ENCODE data around the gene FAM9A. TPM values are rescaled to one million over a fixed set of nuclear protein-coding genes. Genes with fewer than 3 reads are reported as not detected.

Gene FAM9A
- total and polyA plus RNA-seq, 2 donors (not counting 1 experiment from before 2014, with no cell fraction given) = not detected

- H3K9me3 ChIP-seq (ENCODE audit: control insufficient read depth, insufficient read depth, low read depth, low read length) = no peaks in the 10 kb centered on the region
- H3K36me3 ChIP-seq (ENCODE audit: control insufficient read depth, insufficient read depth, low read length) = no peaks in the 10 kb centered on the region
- peak in 1 of 2 donors; percentile 20 for DNase-seq (ENCODE audit: low read depth in 2 of 2)
- H3K4me3 ChIP-seq (replicated peaks in 1 of 4; ENCODE audit: control extremely low read depth in 1 of 4, insufficient read depth in 1 of 4, low read depth in 3 of 4, low read length in 4 of 4) = no peak overlapping the region
- H3K27me3 ChIP-seq (ENCODE audit: control insufficient read depth, insufficient read depth, low read length) = no peaks in the 10 kb centered on the region
- H2AFZ ChIP-seq (ENCODE audit: low read length) = no peak overlapping the region
- no peak overlapping the region for H3K27ac ChIP-seq (ENCODE audit: insufficient read depth, low read length)
- no peak overlapping the region for H3K9ac ChIP-seq (ENCODE audit: insufficient read depth, low read length)
- TF ChIP-seq CTCF (conservative IDR thresholded peaks at IDR 0.05 in 1 of 2, IDR thresholded peaks at IDR 0.05 in 1 of 2; ENCODE audit: low read depth in 1 of 2, low read length in 2 of 2) (no peak), EZH2 (IDR thresholded peaks at IDR 0.05; ENCODE audit: low read length, missing control alignments) (no peak)
- no peaks in the 10 kb centered on the region for H3K4me1 ChIP-seq (ENCODE audit: control insufficient read depth, extremely low read depth, insufficient read depth, low read length)
- no peaks in the 10 kb centered on the region for H4K20me1 ChIP-seq (ENCODE audit: control insufficient read depth, extremely low read depth, insufficient read depth, low read length)
- H3K79me2 ChIP-seq (ENCODE audit: control insufficient read depth, insufficient read depth, low read length) = no peaks in the 10 kb centered on the region
- H3K4me2 ChIP-seq (ENCODE audit: extremely low read depth, insufficient read depth, low read length) = no peak overlapping the region
These were observed 45.4 kb downstream of the FAM9A start for GRCh38 chrX:8755813-8756212.

- no peak overlapping the region for H3K4me3 ChIP-seq (replicated peaks in 1 of 4; ENCODE audit: control extremely low read depth in 1 of 4, insufficient read depth in 1 of 4, low read depth in 3 of 4, low read length in 4 of 4)
- no peak overlapping the region for H3K4me2 ChIP-seq (ENCODE audit: extremely low read depth, insufficient read depth, low read length)
- no peaks in the 10 kb centered on the region for H4K20me1 ChIP-seq (ENCODE audit: control insufficient read depth, extremely low read depth, insufficient read depth, low read length)
- no peaks in the 10 kb centered on the region for H3K4me1 ChIP-seq (ENCODE audit: control insufficient read depth, extremely low read depth, insufficient read depth, low read length)
- H3K79me2 ChIP-seq (ENCODE audit: control insufficient read depth, insufficient read depth, low read length) = no peaks in the 10 kb centered on the region
- no peaks in the 10 kb centered on the region for H3K9me3 ChIP-seq (ENCODE audit: control insufficient read depth, insufficient read depth, low read depth, low read length)
- no peak overlapping the region for H2AFZ ChIP-seq (ENCODE audit: low read length)
- no peak overlapping the region for H3K27ac ChIP-seq (ENCODE audit: insufficient read depth, low read length)
- no peak overlapping the region for H3K9ac ChIP-seq (ENCODE audit: insufficient read depth, low read length)
- no peaks in the 10 kb centered on the region for H3K36me3 ChIP-seq (ENCODE audit: control insufficient read depth, insufficient read depth, low read length)
- H3K27me3 ChIP-seq (ENCODE audit: control insufficient read depth, insufficient read depth, low read length) = no peaks in the 10 kb centered on the region
- no peak for DNase-seq (ENCODE audit: low read depth in 2 of 2)
- TF ChIP-seq EZH2 (IDR thresholded peaks at IDR 0.05; ENCODE audit: low read length, missing control alignments) (no peak), CTCF (conservative IDR thresholded peaks at IDR 0.05 in 1 of 2, IDR thresholded peaks at IDR 0.05 in 1 of 2; ENCODE audit: low read depth in 1 of 2, low read length in 2 of 2) (peak in 1 of 2 donors; percentile 8)
These were observed 46.1 kb downstream of the FAM9A start for GRCh38 chrX:8755116-8755515.

GRCh38 chrX:8749697-8750096 lies 51.5 kb downstream of the FAM9A start:
- H3K4me2 ChIP-seq (ENCODE audit: extremely low read depth, insufficient read depth, low read length) = no peak overlapping the region
- no peak overlapping the region for H3K4me3 ChIP-seq (replicated peaks in 1 of 4; ENCODE audit: control extremely low read depth in 1 of 4, insufficient read depth in 1 of 4, low read depth in 3 of 4, low read length in 4 of 4)
- TF ChIP-seq CTCF (conservative IDR thresholded peaks at IDR 0.05 in 1 of 2, IDR thresholded peaks at IDR 0.05 in 1 of 2; ENCODE audit: low read depth in 1 of 2, low read length in 2 of 2) = no peak
- no peak for TF ChIP-seq EZH2 (IDR thresholded peaks at IDR 0.05; ENCODE audit: low read length, missing control alignments)
- no peaks in the 10 kb centered on the region for H4K20me1 ChIP-seq (ENCODE audit: control insufficient read depth, extremely low read depth, insufficient read depth, low read length)
- H3K27me3 ChIP-seq (ENCODE audit: control insufficient read depth, insufficient read depth, low read length) = no peaks in the 10 kb centered on the region
- H3K79me2 ChIP-seq (ENCODE audit: control insufficient read depth, insufficient read depth, low read length) = no peaks in the 10 kb centered on the region
- H2AFZ ChIP-seq (ENCODE audit: low read length) = no peak overlapping the region
- H3K36me3 ChIP-seq (ENCODE audit: control insufficient read depth, insufficient read depth, low read length) = no peaks in the 10 kb centered on the region
- DNase-seq (ENCODE audit: low read depth in 2 of 2) = no peak
- no peaks in the 10 kb centered on the region for H3K4me1 ChIP-seq (ENCODE audit: control insufficient read depth, extremely low read depth, insufficient read depth, low read length)
- no peak overlapping the region for H3K27ac ChIP-seq (ENCODE audit: insufficient read depth, low read length)
- H3K9ac ChIP-seq (ENCODE audit: insufficient read depth, low read length) = no peak overlapping the region
- no peaks in the 10 kb centered on the region for H3K9me3 ChIP-seq (ENCODE audit: control insufficient read depth, insufficient read depth, low read depth, low read length)
